OCI-LY3 (cell line): Measurements from ENCODE around the gene SLC38A7.

Source experiments
- CTCF ChIP-seq: fragments of 200-600, 300-600 bp; sonication (generic); IDR thresholded peaks from 2 replicates; pipeline ENCODE4 v1.5.1; 2014; ENCODE audit warnings: antibody characterized with exemption, low read length, low read depth
- EZH2phosphoT487 ChIP-seq: fragments of 200-600 bp; shearing (Covaris generic); IDR thresholded peaks from 2 replicates; pipeline ENCODE4 v1.6.1; 2018; ENCODE audit warnings: antibody characterized with exemption, mixed run types, low read depth

GRCh38 chr16:58644765-58645487, 39.6 kb downstream of the SLC38A7 start:
- TF ChIP-seq CTCF (no peak), EZH2phosphoT487 (no peak)
